Panc1 (cell line): ENCODE measurements around the gene FSIP2.

ENCODE experiments used
- POLR2AphosphoS5 ChIP-seq: IDR thresholded peaks from 2 replicates; pipeline ENCODE4 v1.6.1; 2012; ENCODE audit warnings: mild to moderate bottlenecking, low read depth, low read length, moderate library complexity
- TCF7L2 ChIP-seq: IDR thresholded peaks from 2 replicates; pipeline ENCODE4 v1.6.1; 2011; ENCODE audit warnings: mild to moderate bottlenecking, low read depth, low read length, inconsistent platforms
- TF ChIP-seq, protein P1 (sequence below): fragments of 450-650 bp; IDR thresholded peaks from 2 replicates; pipeline ENCODE4 v1.5.1; 2017; ENCODE audit warnings: mild to moderate bottlenecking

DNA sequence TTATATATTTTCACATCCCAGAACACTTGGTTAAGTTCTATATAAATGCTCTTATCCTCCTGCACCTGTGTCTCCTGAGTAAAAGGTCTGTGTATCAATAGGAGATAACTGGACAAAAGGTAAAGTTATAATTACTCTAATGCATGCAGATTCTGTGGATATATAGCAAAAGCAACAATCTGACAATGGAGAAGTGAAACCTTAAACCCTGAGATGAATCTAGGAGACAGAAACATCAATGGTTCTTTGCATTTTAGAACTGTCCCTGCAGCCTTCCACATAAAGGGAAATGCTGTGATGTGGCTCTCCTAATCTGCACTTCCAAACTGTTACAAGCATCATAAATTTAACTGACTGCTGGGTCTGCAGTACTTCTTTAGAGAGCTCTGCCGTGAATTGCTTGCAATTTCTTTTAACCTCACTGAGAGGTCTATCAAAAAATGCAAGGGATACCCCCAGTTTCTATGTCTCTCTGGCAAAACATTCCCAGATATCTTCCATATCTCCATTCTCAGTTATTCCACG is 42.8 kb upstream of the FSIP2 start:
- no peak for TF ChIP-seq POLR2AphosphoS5
- TF ChIP-seq, protein P1, sequence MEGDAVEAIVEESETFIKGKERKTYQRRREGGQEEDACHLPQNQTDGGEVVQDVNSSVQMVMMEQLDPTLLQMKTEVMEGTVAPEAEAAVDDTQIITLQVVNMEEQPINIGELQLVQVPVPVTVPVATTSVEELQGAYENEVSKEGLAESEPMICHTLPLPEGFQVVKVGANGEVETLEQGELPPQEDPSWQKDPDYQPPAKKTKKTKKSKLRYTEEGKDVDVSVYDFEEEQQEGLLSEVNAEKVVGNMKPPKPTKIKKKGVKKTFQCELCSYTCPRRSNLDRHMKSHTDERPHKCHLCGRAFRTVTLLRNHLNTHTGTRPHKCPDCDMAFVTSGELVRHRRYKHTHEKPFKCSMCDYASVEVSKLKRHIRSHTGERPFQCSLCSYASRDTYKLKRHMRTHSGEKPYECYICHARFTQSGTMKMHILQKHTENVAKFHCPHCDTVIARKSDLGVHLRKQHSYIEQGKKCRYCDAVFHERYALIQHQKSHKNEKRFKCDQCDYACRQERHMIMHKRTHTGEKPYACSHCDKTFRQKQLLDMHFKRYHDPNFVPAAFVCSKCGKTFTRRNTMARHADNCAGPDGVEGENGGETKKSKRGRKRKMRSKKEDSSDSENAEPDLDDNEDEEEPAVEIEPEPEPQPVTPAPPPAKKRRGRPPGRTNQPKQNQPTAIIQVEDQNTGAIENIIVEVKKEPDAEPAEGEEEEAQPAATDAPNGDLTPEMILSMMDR = no peak
- no peak for TF ChIP-seq TCF7L2
